GM18517 (cell line): Measurements from ENCODE around the gene SART3.
A peak's percentile ranks its signal among the peaks of the same experiment; 100 is the strongest.
"Not testable (repeated sequence)": the region's sequence is repeated elsewhere in the genome, so short reads cannot be mapped to it uniquely, and the experiment has no call there.

Experiments
- ATAC-seq: cut with Tn5 transposase; IDR thresholded peaks from one replicate; pipeline ENCODE4 v1.9.1; 2021; ENCODE audit warnings: mild to moderate bottlenecking, moderate library complexity; ENCODE audit not compliant: unreplicated experiment

Gene SART3

DNA sequence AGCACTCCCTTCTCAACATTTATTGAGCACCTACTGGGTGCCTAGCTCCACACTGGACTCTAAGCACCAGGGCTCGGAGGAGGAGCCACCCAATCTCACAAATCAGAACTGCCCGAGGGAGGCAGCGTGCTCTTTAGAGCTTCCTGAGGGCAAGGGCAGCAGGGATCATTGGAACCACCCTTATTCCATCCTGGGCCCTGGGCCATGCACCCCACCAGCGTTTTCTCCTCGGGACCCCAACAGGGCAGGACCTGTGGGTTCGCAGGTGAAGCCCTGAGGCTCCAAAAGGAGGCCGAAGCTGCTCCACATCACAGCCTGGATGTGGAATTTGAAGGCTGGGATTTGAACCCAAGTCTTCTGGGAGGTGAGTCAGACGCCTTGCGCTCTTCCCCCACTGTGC lies 21.5 kb upstream of the SART3 start:
- ATAC-seq, result no peak

DNA sequence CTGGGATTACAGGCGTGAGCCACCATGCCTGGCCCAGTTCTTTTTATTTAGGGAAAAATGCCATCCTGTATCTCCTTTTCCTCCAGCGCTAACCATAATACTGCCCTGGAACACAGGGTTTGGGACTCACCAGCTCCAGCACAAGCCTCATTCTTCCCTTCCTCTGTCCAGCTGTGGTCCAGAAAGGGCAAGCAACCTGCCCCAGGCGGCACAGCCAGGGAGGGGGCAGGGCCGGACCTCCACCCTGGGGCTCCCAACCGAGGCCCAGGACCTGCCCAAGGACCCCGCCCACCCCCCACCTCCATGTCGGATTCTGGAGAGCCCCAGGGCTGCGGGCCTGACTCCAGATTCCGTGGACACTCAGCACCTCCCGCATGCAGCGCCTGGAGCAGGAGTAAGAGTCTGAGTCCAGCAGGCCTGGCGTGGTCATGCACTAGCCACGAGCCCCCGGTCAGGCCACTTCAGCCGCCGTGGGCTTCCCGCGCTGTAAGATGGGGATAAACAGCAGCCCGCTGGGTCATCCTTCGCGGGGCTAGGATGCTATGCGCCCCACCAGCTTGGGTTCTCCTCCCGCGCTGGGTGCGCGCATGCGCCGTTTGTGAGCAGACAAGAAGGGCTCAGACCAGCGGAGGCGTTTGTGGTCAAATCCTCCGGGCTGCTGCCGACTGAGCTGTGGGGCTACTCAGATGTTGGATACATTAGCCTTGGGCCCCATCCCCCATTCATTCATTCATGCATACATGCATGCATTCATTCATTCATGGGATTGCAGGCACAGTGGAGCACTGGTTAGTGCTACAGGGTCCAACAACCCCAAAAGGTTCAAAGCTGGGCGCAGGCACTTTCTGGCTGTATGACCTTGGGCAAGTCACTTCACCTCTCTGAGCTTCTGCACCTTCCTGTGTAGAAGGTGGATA lies 20.6 kb upstream of the SART3 start:
- ATAC-seq, result no peak

DNA sequence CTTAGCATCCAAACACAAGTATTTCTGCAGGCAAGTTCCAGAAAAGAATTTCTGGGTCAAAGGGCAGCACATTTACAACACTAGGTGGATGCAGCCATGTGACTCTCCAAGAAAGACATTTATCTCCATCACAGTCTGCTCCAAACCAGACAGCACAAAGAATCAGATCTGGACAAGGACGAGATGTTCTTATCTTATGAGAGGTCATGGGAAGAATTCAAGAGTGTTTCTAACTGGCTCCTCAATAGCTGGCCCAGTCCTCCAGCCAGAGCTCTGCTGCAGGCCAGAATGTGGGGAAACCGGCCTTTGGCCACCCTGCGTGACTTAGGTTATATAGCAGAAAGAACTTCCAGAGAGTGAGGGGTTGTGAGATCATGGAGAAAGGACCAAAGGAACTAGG lies 19.6 kb upstream of the SART3 start:
- no peak for ATAC-seq

DNA sequence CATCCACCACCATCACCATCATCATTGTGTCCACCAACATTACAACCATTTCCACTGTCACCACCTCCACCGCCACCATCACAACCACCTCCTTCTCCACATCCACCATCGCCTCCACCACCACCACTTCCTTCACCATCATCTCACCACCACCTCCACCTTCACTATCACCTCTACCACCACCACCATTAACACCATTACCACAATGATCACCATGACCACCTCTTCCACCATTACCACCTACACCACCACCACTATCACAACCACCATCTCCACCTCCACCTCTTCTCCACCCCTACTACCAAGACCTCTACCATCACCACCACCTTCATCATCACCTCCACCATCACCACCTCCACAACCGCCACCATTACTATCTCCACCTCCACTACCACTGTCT lies 17.8 kb upstream of the SART3 start:
- no peak for ATAC-seq

DNA sequence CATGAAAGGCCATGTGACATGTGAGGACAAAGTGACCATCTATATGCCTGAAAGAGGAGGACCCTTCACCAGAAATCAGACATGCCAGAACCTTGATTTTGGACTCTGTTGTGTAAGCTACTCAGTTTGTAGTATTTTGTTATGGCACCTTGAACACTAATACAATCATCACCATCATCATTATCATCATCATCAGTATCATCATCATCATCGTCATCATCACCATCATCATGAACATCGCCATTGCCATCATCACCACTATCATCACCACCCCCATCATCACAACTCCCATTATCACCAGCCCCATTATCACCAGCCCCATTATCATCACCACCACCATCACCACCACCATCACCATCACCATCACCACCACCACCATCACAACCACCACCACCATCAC lies 17.3 kb upstream of the SART3 start:
- no peak for ATAC-seq

DNA sequence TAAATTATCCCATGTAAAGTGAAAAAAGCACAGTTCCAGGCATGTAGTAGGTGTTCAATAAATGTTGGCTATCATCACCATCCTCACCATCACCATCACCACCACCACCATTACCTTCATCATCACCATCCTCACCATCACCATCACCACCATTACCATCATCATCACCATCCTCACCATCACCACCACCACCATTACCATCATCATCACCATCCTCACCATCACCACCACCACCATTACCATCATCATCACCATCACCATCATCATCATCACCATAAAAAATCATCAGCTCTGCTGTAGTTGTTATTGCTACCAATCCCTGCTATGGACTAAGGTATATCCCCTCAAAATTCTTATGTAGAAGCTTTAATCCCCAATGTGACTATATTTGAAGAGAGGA lies 16.5 kb upstream of the SART3 start:
- ATAC-seq, result no peak

DNA sequence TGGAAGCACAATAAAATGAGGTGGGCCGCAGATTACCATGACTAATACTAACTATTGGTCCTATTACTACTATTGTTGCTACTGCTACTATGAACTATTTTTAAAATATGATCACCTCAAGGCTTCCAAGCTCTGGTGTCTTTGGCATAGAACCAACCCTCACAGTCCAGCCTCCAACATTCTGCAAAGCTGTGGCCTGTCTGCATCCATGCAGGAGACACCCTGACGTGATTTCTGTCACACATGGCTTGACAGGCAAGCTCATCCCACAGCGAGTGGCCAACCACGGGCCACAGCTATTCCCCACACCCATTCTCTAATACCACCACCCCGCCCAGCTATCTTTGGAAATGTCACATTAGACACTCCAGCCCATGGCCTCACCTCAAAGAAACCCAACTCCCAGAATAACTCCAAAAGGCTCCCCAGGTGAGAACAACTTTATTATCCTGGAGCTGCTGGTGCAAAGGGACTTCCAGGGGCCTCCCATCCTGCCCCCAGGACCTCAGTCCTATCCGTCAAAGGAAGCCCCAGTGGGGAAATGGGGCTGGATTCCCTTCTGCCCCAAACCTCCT lies 15.8 kb upstream of the SART3 start:
- ATAC-seq, result no peak

DNA sequence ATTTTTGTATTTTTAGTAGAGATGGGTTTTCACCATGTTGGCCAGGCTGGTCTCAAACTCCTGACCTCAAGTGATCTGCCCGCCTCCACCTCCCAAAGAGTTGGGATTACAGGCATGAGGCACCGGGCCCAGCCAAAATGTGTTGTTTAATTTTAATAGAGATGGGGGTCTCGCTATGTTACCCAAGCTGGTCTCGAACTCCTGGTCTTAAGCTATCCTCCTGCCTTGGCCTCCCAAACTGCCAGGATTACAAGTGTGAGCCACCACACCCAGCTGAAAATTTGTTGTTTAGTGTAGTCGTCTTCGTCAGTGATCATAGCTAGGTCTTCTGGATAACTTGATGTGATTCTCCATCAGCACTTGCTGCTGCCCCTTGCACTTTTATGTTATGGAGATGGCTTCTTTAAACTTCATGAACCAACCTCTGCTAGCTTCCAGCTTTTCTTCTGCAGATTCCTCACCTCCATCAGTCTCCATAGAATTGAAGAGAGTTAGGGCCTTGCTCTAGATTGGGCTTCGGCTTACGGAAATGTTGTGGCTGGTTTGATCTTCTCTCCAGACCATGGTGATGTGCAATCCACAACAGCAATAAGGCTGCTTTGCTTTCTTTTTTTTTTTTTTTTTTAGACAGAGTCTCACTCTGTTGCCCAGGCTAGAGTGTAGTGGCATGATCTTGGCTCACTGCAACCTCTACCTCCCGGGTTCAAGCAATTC lies 14.4 kb upstream of the SART3 start:
- ATAC-seq, result no peak

DNA sequence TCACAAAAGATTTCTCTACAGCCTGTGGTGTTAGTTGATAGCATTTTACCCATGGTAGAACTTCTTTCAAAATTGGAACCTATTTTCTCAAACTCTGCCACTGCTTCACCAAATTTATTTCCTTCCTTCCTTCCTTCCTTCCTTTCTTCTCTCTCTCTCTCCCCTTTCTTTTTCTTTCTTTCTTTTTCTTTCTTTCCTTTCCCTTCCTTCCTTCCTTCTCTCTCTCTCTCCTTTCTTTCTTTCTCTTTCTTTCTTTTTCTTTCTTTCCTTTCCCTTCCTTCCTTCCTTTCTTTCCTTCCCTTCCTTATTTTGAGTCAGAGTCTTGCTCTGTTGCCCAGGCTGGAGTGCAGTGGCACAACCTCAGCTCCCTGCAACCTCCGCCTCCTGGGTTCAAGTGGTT lies 13.3 kb upstream of the SART3 start:
- ATAC-seq, result not testable (repeated sequence)

DNA sequence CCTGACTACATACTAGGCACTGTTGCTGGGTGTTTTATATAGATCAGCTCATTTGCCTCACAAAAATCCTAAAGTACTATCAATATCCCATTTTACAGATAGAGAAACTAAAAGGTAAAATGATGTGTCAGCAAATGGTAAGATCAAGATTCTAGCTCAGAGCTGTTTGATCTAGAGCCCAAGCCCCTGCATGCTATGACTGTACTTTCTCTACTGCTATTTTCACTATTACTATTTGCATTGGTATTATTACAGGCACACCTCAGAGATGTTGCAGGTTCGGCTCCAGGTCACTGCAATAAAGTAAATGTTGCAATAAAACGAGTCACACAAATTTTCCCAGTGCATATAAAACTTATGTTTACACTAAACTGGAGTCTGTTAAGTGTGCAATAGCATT lies 12.3 kb upstream of the SART3 start:
- peak; percentile 30 for ATAC-seq

DNA sequence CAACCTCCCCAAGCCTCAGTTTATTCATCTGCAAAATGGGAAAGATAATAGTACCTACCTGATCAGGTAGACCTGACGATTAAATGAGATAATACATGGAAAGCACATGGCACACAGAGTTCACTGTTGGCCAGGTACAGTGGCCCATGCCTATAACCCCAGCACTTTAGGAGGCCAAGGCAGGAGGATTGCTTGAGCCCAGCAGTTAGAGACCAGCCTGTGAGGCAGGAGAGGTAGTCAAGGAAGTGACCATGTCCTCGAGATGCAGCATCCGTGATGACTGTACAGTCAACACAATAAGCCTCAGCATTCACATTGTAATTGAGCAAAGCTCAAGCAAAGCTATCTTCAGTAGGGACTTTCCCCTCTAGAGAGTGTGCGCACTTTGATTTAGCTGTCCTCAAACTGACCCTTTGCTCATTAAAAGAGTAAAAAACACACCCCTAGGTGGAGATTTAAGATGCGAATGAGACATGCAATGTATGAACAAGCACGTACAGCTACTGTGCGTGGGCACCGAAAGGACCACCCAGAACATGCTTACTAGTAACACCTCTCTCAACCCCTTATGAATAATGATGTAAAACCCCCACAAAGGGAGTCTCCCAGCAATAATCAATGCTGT lies 11.3 kb upstream of the SART3 start:
- peak; percentile 34 for ATAC-seq

DNA sequence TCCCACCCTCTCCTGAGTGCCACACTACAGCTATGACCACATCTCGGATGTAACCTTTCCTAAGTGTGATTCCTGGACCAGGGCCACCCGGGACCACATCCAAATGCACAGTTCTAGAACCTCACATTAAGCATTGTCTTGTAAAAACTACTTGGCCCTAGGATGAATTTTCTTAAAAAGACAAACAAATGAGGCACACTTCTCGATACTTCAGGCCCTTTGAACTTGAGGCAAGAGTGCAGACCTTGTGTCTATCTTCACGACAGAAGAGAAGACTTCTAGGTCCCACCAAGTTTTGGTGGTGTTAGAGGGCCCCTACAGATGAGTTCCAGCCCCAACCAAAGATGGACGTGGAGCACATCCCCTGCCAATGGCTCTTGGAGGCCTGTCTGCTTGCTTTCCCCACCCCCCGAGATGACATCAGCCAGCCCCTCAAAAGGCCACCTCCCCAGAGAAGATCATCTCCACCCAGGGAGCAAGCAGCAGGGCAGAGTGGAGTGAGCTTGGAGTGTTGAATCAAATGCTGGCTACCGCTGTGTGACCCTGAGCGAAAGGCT lies 10.7 kb upstream of the SART3 start:
- ATAC-seq, result no peak

DNA sequence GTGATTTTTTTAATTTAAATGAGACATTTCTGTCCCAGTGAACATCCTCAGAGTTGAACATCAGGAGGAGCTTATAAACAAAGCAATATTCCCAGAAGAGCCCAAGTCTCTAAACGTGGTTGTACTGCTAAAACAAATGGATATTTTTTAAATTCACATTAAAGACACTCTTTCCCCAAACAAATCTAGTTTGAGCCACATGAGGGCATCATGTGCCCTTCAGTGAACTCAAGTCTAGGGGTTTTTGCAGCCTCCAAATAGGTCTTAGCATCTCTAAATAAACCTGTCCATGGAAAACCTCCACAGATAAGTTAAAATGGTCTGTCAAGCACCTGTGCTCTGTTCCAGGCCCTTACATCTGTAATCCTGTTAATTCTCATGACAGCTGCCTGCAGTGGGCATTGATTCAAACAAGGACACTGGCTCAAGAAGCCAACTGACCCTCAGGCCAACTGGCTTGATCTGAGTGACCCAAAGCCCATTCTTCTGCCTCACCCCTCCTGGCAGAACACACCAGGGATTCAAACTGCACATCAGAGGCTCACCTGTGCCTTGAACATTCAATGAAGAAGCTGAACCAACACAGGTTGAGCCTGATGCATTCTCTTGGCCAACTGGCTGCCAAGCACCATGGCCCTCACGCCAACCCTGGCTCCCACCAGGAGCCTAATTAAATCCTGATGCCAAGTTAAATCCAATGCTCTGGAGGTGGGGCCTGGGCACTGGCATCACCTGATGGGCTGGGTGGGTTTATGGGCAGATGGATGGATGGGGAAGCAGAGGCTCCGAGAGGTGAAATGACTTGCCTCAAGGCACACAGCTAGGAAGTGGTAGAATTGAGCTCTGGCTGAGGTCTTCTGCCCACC lies 10.0 kb upstream of the SART3 start:
- ATAC-seq, result no peak

DNA sequence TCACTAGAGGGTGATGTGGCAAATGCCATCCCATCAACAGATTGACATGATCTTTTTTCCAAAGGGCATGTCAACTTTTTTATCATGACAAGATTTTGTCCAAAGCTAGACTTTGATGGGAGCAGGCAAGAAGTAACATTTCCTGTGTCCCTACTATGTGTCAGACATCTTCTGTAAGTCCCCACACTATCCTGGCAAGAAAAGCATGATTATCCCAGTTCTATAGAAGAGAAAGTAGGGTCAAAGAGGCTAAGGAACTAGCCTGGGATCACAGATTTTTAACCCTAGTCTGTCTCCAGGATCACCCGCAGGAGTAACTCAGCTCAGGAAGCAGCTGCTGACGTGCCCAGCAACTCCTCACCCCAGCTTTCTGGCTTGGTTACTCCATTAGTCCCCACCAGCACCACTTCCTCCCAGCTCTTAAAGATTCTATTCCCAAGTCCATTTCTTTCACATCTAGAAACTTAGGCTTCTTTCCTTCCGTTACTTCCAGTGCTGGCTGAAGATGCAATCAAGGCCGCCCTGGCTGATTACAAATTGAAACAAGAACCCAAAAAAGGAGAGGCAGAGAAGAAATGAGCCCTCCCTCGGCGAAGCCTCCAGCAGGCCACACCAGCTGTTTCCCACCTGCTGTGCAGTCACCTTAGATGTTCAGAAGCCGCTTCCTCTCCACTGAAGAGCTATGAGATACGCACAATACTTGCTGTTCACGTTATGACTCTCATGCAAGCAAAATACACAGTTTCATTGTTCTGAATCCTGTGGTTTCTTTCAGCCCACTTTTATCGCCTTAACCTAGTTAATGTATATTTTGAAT lies 7.6 kb upstream of the SART3 start:
- peak; percentile 71 for ATAC-seq

DNA sequence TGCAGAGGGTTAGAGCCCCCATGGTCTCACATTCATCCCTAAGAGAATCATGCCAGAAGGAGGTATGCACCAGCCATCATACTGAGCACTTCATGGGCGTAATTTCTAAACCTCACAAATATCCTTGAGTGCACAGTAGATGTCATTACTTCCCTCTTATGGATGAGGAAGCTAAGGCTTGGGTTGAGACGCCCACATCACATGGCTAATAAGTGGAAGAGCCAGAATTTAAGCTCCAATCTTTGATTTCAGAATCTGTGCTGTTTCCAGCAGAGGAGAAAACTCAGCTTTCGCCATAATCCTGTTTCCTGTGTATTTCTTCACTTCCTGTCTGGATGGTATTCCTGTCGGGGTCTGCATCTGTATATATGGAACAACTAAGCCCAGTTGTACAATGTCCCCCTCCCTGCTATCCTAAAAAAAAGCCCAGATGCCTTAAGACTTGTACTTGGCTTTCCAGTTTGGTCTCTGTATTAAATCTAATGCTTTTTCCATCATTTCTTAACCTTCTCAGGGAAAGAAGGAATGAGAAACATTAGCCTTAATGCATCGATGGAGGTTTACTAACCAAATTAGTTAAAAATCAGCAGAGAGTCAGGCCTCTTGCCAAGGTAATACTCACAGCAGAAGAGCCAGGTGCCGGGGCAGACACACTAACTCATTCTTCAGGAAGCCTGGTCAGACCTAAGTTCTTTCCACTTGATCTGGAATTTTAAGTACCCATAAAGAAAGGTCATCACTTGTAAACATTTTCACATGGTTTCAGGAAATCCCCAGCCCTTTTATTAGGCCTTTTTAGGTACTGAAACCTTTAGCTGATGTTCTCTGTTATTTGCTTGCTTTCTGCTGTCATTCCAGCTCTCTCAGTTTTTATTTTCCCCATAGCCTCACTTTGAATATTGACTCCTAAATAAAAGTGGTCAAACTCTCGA lies 6.7 kb upstream of the SART3 start:
- ATAC-seq, result no peak

DNA sequence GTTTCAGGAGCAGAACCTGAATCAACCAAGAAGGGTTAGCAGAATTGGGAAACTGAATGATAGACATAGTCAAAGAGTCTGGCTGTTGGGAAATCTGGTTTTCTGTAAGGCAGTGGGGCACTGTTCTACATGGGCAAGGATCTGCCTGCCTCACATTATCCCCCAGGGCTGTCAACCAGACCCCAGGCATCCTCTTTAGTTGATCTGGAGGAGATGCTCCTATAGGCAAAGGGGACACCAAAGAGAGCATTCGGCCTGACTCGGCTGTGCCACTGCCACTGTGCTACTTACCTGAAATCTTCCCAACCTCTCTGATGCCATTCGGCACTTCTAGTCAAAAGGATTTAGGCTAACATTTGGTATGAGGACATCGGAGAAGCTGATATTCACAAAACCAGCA lies 5.5 kb upstream of the SART3 start:
- no peak for ATAC-seq

DNA sequence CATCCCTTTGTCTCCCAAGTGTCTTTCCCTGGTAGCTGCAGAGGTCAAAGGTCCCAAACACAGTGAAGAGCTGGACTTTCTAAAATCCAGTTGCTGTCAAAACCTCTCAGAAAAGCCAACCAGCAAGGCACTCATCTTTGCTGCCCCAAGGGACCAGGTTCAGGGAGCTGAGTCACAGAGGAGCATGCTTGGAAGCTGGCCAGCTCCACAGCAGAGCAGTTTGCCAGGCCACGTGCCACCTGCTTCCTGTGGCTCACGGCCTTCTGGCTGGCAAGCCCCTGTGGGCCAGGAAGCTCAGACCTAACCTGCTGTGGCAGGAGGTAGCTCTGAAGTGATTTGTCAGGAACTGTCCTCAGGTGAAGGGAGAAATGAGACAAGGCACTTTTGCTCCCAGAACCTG lies 5.0 kb upstream of the SART3 start:
- no peak for ATAC-seq

DNA sequence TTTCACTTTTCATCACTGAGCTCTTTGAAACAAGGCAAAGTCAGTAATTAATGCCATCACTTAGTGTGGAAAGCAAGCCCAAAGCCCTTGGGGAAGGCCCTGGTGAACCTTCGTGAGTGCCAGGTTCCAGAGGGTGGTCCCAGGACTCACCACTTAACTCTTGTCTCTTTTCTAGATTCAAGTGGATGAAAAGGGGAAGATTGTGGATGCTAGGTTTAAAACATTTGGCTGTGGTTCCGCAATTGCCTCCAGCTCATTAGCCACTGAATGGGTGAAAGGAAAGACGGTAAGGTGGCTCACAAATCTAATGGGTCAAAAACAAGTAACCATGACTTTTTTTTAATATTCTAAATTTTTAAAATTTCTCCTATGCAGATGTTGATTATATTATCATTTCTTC lies 4.2 kb upstream of the SART3 start:
- ATAC-seq, result no peak
